ENCODE measurements around the gene SCTR. TPM values are rescaled to one million over a fixed set of nuclear protein-coding genes. Genes with fewer than 3 reads are reported as not detected.
"Not testable (repeated sequence)": the region's sequence is repeated elsewhere in the genome, so short reads cannot be mapped to it uniquely, and the experiment has no call there.

Gene SCTR
- polyA plus RNA-seq, 10 donors = 0.37 to 3.0 (median 1.1) TPM

DNA sequence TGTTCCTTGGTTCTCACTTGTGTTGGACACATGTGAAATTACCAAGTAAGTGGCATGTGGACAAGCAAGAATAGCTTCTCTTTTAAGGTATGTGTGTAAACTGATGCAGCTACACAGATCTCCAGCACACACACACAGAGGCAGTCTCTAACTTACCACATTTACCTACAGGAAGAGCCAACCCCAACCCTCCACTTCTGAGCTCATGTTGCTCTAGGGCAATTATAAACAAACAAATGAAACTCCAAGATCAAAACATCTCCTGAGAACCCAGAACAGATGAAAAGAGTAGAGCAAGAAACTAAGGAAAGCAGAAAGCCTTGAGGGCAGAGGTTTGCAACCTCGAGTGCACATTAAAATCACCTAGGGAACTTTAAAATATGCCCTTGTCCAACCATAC lies 108.7 kb downstream of the SCTR start:
- no peak for DNase-seq

DNA sequence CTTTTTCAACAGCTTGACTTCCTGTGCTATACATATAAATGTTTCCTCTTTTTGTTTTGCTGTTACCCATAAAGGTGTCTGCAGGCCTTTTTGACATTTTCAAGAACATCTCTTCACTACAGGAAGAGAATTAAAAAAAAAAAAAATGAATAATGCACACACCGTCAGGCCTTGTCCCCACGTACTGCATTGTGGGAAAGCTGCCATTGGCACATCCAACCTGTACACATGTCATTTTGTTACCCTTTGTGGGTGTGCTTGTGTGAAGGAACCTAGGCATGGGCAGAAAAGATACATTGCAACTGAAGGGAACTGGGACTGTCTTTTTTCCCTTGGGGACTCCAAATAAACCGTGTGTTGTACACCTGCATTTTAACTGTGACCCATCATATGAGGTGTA lies 109.4 kb downstream of the SCTR start:
- no peak for DNase-seq

DNA sequence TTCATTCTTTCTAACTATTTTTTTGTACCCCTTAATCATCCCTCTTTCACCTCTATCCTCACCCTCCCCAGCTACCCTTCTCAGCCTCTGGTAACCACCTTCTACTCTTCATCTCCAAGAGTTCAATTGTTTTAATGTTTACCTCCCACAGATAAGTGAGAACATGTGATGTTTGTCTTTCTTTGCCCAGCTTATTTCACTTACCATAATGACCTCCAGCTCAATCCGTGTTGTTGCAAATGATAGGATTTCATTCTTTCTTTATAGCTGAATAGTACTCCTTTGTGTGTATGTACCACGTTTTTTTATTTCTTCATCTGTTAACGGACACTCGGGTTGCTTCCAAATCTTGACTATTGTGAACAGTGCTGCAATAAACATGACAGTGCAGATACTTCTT lies 114.8 kb downstream of the SCTR start:
- DNase-seq = no peak

DNA sequence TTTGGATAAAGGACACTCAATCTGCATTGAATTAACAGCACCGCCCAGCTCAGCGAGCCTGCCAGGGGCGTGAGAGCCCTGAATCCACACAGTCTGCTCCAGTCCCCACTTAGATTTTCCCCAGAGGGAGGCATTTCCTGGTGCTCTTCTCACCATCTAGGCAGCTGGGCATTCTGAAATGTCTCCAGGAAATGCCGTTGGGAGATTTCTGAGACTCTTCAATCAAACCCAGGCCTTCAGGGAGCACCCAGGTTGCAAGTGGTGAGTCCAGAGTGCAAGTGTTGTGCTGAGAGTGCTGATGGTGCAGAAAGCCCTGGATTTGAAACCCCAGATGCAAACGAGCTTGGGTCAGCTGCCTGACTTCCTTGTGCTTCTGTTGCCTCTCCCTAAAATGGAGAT lies 116.1 kb downstream of the SCTR start:
- peak in 1 of 3 donors; percentile 49 for DNase-seq

DNA sequence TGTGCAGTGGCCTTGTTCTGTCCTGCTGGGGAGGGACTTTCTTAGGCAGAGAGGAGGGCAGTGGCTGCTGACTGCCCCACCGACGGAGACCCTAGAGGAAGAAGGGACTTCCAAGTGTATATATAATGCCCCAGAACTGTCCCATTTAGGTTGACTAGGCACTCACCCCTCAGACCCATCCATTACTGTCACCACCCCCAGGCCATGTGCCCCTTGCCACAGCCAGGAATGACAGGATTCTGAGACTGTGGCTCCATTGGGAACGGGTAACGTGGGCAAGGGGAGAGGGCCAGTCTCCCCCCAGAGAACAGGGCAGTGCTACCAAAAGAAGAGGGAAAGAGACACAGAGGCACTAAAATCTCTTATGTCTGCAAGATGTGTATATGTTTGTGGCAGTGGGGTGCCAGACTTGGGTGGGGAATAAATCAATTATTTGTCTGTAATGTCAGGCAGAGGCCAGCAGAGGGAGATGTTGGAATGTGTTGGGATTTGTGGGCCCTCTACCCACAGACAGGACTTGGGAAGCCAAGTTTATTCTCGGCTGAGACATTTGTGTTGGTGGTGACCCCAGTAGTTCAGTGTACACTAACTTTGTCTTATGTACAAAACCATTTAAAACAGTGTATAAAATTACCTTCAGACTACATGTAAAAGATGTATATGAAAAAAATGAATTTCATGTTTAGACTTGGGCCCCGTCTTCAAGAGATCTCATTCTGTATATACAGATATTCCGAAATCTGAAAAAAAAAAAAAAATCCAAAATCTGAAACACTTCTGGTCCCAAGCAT lies 116.7 kb downstream of the SCTR start:
- DNase-seq = peak in 1 of 3 donors; percentile 69

DNA sequence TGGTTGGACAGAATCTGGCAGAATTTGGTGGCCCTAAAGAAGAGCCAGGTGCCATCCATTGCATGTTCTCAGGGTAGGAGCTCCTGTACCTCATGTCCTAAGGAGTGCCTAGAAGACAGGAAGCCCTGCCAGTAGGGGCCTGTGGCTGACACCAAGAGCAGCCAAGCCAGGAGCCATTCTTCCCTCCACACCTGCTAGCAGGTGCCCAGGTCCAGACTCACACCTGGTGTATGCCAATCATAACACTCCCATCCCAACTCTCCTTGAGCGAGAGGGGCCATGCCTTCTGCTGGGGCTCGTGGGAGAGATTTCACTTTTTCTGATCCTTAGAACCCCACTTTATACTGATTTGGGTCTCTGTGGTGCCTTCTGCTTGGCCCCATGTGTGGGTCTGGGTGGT lies 119.1 kb downstream of the SCTR start:
- no peak for DNase-seq

DNA sequence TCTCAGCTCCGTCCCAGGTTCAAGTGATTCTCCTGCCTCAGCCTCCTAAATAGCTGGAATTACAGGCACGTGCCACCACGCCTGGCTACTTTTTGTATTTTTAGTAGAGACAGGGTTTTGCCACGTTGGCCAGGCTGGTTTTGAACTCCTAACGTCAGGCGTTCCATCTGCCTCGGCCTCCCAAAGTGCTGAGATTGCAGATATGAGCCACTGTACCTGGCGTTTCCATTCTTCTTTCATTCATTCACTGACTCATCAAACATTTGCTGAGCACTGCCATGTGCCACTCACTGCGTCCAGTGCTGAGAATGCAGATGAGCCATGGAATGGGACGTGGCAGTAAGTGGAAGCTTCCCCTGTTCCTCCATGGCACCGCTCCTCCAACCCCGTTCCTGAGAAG lies 120.7 kb downstream of the SCTR start:
- not testable (repeated sequence) for DNase-seq

DNA sequence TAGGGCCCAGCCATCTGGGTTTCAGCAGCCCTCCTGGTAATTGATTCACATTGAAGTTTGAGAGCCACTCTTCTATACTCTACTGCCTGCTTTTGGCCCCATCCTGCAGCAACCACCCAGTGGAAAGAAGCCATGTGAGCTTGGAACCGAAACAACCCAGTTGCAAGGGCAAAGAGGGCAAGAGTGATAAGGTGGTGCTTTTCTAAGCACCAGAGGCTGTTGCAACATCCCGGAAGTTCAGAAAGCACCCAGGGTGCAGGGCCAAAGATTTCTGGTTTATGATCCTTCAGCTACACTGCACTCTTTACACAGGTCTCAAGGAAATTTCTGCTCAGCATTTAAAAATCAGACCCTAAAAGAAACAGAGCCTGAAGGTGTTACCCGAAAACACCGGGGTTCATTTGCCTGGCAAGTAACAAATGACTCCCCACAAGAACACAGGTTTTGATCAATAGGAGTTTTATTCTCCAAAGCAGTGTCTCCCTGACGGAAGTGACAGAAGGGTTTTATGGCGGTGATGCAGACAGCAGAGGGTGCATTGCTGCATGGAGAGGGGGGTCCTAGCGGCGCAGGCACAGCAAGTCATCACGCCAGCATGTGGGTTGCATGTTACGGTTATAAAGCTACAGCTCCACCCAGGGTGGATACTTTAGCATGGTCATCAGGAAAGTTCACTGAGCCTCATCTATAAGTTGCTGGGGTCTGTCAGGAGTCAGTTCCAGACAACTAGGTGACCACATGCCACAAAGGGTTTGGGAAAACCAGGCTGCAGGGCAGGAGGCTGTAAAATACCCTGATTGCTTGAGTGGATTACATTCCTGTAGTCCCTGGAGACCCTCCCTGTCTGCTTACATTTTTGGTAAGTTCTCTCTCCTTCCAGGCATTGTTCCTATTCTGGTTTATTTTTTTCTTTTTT lies 121.4 kb downstream of the SCTR start:
- no peak for DNase-seq

DNA sequence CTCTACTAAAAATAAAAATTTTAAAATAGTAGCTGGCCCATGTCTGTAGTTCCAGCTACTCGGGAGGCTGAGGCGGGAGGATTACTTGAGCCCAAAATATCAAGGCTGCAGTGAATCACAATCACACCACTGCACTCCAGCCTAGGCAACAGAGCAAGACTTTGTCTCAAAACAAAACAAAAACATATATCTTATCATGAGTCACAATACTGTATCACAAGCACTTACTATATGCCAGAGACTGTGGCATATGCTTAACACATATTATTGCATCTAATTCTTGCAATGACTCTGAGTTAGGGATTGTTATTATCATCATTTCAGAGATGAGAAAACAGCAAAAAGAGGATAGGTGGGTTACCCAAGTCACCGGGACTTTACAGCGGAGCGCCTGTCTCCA lies 122.2 kb downstream of the SCTR start:
- no peak for DNase-seq

DNA sequence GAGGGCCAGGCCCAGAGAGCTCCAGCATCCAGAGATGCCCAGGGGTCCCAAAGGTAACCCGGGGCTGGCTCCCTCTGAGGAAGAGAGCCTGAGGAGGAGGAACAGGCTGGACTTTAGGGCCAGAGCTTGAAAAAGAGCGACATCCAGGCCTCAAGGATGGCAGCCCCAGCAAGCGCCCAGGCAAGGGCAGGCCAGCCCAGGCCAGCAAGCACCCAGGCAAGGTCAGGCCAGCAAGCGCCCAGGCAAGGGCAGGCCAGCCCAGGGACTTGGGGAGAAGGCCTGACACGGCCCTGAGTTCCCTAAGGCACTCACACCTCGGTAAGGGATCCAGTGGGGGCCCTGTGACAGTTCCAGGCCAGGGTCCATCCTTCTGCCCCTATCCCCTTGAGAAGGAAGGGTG lies 127.1 kb downstream of the SCTR start:
- no peak for DNase-seq

DNA sequence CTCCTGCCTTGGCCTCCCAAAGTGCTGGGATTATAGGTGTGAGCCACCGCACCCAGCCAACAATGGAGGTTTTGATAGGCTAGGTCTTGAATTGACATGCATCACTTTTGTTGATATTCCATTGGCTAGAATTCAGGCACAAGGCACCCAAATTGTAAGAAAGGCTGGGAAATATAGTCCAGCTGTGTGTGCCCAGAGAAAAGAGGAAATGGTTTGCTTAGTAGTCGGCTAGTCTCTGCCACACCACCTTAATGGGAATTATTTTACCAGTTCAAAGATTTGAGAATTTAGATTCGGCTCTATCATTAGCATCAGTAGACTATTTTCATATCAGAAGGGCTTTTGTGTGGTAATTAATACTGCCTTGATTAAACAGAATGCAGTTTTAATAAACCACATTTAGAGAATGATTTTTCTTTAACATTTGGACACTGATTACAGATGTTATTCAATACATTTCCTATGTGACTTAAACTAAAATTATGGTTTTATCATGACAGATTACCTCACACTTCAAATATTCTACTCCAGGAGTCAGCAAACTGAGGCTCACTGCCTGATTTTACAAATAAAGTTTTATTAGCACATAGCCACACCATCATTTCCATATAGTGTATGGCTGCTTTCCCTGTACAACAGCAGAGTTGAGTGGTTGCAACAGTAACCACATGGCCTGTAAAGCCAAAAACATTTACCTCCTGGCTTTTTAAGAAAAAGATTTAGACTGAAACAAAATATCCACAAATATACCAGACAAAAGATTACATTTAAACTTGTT lies 130.1 kb downstream of the SCTR start:
- no peak for DNase-seq

Other genes with a start within 250 kb of the SCTR start
- gene C2orf76, start 157.6 kb downstream of the SCTR start, polyA plus RNA-seq (ENCODE audit: insufficient read length in 10 of 10) = 10 to 100 TPM in 8 of 10 donors, 1 to 10 TPM in 2; 8.0 to 13.3 (median 10.3) TPM
- 100 to 1,000 TPM; 235 to 314 (median 282) TPM for gene DBI, start 157.5 kb downstream of the SCTR start, polyA plus RNA-seq (ENCODE audit: insufficient read length in 10 of 10)
- gene TMEM37, start 92.6 kb downstream of the SCTR start, polyA plus RNA-seq (ENCODE audit: insufficient read length in 10 of 10) = 10 to 100 TPM in 2 of 10 donors, 1 to 10 TPM in 8; 4.7 to 11.7 (median 7.8) TPM
- gene CFAP221, start 20.0 kb upstream of the SCTR start, polyA plus RNA-seq (ENCODE audit: insufficient read length in 10 of 10) = 1 to 10 TPM in 1 of 10 donors, under 1 TPM in 9; 0.24 to 1.2 (median 0.82) TPM
- gene TMEM177, start 154.7 kb upstream of the SCTR start, polyA plus RNA-seq (ENCODE audit: insufficient read length in 10 of 10) = 10 to 100 TPM in 3 of 10 donors, 1 to 10 TPM in 7; 7.9 to 11.8 (median 8.6) TPM
- gene PTPN4, start 235.4 kb upstream of the SCTR start, polyA plus RNA-seq (ENCODE audit: insufficient read length in 10 of 10) = 10 to 100 TPM; 11.6 to 19.0 (median 14.3) TPM

Measured in muscle of back (tissue), 11 donors.